NCI-H128 (cell line): ENCODE measurements around the gene CUL3.
"Not testable (repeated sequence)": the region's sequence is repeated elsewhere in the genome, so short reads cannot be mapped to it uniquely, and the experiment has no call there.

Experiments used
- DNase-seq: peaks from one replicate; lab custom pipeline; 2025; ENCODE audit not compliant: unreplicated experiment; lab: John Stamatoyannopoulos, UW

CUL3 gene

DNA sequence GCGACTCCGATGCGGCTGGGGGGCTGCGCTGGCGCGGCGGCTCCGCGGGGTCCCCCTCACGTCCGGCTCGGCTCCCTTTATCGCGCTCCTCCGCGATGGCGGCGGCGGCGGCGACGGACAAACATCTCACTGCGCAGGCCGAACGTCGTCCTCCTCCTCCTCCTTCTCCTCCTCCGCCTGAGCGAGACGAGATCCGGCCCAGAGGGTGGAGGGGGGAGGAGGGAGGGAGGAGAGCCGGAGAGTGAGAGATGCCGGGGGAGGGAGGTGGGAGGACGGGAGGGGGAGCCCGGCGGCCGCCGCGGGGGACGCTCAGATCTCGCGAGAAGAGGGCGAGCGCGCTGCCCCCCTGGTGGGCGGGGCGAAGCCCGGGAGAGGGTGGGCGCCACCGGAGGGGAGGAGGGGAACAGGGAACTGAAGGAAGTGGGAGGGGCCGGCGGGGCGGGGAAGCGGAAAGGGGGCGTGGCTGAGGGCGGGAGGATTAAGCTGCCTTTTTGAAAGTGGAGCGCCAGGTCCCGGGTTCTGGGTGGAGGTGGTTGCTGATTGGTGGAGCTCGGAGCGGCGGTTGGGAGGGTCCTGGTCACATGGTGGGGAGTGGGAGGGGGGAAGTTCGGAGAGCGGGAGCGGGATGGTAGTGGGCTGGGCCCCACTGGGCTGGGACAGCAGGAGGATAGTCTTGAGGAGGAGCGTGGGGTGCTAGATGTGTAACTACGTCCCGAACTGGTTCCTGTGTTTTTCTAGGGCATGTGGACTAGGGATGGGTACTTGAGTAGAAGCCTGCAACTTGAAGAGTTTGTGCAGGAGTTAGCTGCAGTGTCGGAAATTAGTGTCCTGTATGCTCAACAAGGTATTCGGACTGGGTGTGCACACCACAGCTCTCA lies at the start of gene CUL3:
Gene CUL3 (minus strand): TSS at position 153 of the 878 bp plus-strand sequence. CDS start 354 bp downstream, outside the sequence.
- peak; percentile 70 for DNase-seq

- DNase-seq = no peak
These were observed 45.7 kb upstream of the CUL3 start for GRCh38 chr2:224630659-224631550.

DNA sequence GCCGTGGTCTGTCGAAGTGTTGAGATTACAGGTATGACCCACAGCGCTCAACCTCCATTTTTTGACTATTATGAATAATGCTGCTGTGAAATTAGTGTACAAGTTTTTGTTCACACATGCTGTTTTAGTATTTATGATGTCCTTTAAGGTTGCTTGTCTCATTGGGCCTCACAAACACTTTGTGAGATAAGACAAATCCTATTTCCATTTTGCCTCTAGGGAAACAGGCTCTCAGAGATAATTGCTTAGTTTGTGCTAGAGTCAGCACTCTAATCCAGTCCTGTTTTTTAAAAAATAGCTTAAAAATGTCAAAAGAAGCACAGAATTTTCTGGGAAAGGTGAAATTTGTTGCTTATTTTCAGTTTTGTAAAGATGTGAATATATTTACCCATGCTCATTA lies 43.3 kb upstream of the CUL3 start:
- no peak for DNase-seq

DNA sequence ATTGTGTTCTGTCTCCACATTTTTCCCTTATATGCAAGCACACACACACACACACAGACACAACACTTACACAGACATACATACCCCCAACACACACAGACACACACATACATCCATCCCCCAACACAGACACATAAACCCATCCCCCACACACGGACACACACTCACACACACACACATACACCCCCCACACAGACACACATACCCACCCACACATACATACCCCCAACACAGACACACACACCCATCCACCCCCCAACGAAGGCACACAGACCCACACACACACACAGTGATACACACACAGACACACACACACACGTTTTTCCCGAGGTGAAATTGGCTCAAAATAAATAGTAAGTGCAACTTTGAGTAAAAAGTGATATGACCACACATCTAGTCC lies 41.6 kb upstream of the CUL3 start:
- DNase-seq = no peak

GRCh38 chr2:224613543-224614286 lies 28.6 kb upstream of the CUL3 start:
- no peak for DNase-seq

DNA sequence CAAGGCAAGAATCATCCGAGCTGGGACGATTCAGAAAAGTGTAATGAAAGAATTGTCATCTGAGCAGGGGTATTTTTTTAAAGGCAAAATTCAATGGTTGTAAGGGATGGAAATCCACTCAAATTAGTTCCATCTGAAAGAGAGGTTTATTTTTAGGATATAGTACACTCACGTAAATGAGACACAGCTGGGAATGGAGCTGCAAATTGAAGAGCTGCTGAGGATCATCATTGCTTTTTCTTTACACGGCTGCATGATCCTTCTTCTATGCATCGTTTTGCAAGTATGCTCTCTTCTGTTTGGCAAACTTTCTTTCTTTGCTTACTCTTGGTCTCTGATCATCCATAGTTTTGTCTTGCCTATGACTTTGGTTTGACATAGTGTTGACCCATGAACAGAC lies 27.4 kb upstream of the CUL3 start:
- no peak for DNase-seq

DNA sequence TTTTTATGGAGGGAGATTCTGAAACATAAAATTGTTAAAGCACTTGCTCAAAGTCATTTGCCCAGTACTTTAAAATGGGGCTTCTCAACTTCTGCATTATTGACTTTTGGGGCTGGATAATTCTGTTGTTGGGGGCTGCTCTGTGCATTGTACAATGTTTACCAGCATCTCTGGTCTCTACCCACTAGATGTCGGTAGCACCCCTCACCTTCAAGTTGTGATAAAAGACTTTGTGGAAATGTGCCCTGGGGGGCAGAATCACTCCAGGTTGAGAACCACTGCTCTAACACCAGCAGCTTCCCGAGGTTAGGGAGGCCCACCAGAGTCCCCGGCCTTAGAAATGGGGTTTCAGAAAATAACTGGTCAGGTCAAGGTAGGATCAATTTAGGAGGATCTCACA lies 26.8 kb upstream of the CUL3 start:
- DNase-seq = no peak

GRCh38 chr2:224608104-224608503 lies 22.9 kb upstream of the CUL3 start:
- DNase-seq = no peak

DNA sequence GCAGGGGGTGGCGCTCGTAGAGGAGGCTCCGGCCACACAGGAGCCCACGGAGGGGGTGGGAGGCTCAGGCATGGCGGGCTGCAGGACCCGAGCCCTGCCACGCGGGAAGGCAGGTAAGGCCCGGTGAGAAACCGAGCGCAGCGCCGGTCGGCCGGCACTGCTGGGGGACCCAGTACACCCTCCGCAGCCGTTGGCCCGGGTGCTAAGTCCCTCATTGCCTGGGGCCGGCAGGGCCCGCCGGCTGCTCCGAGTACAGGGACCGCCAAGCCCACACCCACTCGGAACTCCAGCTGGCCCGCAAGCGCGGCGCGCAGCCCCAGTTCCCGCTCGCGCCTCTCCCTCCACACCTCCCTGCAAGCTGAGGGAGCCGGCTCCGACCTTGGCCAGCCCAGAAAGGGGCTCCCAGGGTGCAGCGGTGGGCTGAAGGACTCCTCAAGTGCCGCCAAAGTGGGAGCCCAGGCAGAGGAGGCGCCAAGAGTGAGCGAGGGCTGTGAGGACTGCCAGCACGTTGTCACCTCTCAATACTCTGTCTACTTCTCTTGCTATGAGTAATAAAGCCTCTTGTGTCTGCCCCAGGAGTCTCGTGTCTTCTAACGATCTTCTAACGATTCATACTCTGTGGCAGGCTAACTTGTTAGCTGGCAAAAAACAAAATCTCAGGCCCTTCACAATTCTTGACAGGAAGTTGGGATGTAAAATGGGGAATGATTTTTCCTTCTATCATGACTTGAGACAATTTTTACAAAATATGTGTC lies 18.8 kb upstream of the CUL3 start:
- not testable (repeated sequence) for DNase-seq

DNA sequence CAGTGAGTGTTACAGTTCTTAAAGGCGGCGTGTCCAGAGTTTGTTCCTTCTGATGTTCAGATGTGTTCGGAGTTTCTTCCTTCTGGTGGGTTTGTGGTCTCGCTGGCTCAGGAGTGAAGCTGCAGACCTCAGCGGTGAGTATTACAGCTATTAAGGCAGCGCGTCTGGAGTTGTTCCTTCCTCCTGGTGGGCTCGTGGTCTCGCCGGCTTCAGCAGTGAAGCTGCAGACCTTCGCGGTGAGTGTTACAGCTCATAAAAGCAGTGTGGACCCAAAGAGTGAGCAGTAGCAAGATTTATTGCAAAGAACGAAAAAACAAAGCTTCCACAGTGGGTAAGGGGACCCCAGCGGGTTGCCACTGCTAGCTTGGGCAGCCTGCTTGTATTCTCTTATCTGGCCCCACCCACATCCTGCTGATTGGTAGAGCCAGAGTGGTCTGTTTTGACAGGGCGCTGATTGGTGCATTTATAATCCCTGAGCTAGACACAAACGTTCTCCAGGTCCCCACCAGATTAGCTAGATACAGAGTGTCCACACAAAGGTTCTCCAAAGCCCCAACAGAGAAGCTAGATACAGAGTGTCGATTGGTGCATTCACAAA lies 17.7 kb upstream of the CUL3 start:
- not testable (repeated sequence) for DNase-seq

GRCh38 chr2:224601923-224602322 lies 16.8 kb upstream of the CUL3 start:
- DNase-seq = no peak

- DNase-seq = no peak
These were observed 13.5 kb upstream of the CUL3 start for GRCh38 chr2:224598678-224599077.

GRCh38 chr2:224596289-224596688 lies 11.1 kb upstream of the CUL3 start:
- no peak for DNase-seq

GRCh38 chr2:224595518-224595917 lies 10.4 kb upstream of the CUL3 start:
- DNase-seq = no peak

DNA sequence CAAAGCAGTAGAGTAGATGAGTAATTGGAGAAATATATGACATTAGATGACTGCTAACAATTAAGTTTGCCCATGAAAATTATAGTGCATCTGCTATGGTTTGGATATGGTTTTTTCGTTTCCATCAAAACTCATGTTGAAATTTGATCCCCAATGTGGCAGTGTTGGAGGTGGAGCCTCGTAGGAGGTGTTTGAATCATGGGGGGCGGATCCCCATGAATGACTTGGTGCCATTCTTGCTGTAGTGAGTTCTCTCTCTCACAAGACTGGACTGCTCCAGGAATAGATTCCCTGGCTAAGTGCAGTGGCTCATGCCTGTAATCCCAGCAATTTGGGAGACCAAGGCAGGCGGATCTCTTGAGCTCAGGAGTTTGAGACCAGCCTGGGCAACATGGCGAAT lies 9.7 kb upstream of the CUL3 start:
- DNase-seq = no peak

- DNase-seq = no peak
These were observed 6.1 kb upstream of the CUL3 start for GRCh38 chr2:224591220-224591619.

- DNase-seq = no peak
These were observed 1.0 kb upstream of the CUL3 start for GRCh38 chr2:224586127-224586695.

DNA sequence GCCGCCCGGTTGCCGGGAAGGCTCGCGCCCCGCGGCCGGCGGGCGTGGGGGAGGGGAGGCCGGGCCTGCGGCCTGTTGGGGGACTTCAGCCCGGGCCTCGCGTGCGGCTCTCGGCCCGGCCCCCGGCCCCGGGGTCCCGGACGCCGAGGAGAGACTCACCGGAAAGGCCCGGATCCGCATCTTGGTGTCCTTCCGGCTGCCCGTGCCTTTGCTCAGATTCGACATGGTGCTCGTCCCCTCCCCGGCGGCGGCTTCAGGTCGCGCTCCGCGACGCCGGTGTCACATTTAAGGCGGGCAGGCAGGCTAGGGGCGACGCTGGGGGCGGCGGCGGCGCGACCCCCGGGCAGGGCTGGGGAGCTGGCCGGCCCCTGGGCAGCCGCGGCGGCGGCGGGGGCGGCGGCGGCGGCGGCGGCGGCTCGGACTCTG lies 365 bp downstream of the CUL3 start:
- DNase-seq = no peak

GRCh38 chr2:224584111-224584784 lies 915 bp downstream of the CUL3 start:
- DNase-seq = no peak
